Measurements from ENCODE around the gene CDH8. TPM values are rescaled to one million over a fixed set of nuclear protein-coding genes. Genes with fewer than 3 reads are reported as not detected.

CDH8 gene
- total RNA-seq, 1 experiment from 2014 or later = 5.7 TPM

- Histone ChIP-seq H3K79me2 (ENCODE audit: low read length) (0 out of 2 replicates have a peak, but pooled peaks cover 7% of the 10 kb centered on the region), H3K27ac (ENCODE audit: low read length) (no peak overlapping the region), H3K9me2 (replicated peaks; ENCODE audit: low read length) (no peaks in the 10 kb centered on the region), H3K4me3 (ENCODE audit: low read length) (no peak overlapping the region), H3F3A (ENCODE audit: low read length, unreplicated experiment) (no peaks in the 10 kb centered on the region), H3K4me1 (ENCODE audit: insufficient read depth, low read length) (peaks cover 11% of the 10 kb centered on the region), H4K20me1 (ENCODE audit: low read length) (no peaks in the 10 kb centered on the region), H2AFZ (ENCODE audit: low read length) (no peak overlapping the region), H3K9me3 (ENCODE audit: low read length) (no peaks in the 10 kb centered on the region), H3K36me3 (ENCODE audit: low read depth, low read length) (no peaks in the 10 kb centered on the region), H3K4me2 (ENCODE audit: low read length) (no peak overlapping the region), H3K9ac (ENCODE audit: low read length) (no peak overlapping the region), H3K27me3 (ENCODE audit: low read length) (no peaks in the 10 kb centered on the region)
- intact Hi-C loops (cut with micrococcal nuclease) = no loop called here
- TF ChIP-seq EZH2phosphoT487 (IDR thresholded peaks at IDR 0.05; ENCODE audit: borderline replicate concordance, low read length) = no peak
- TF ChIP-seq EZH2 (IDR thresholded peaks at IDR 0.05; ENCODE audit: low read length, unreplicated experiment) = no peak
- TF ChIP-seq CTCF (conservative IDR thresholded peaks at IDR 0.05; ENCODE audit: low read depth, low read length) = no peak
- ChIA-PET CTCF (no interaction called here), POLR2A (ENCODE audit: unreplicated experiment) (no interaction called here)
- no TSS peak for BruUV-seq (replicated peaks)
- no peak for DNase-seq
- no peak for ATAC-seq
Observed at GRCh38 chr16:61915569-61915968, 120.7 kb downstream of the CDH8 start.

GRCh38 chr16:61909074-61909473 lies 127.2 kb downstream of the CDH8 start:
- ATAC-seq (no peak), DNase-seq (no peak)
- H3K9me3 ChIP-seq (ENCODE audit: low read length) = no peaks in the 10 kb centered on the region
- no peaks in the 10 kb centered on the region for H3K79me2 ChIP-seq (ENCODE audit: low read length)
- no peaks in the 10 kb centered on the region for H3K9me2 ChIP-seq (replicated peaks; ENCODE audit: low read length)
- no peaks in the 10 kb centered on the region for H3K36me3 ChIP-seq (ENCODE audit: low read depth, low read length)
- TF ChIP-seq EZH2phosphoT487 (IDR thresholded peaks at IDR 0.05; ENCODE audit: borderline replicate concordance, low read length) (no peak), EZH2 (IDR thresholded peaks at IDR 0.05; ENCODE audit: low read length, unreplicated experiment) (no peak), CTCF (conservative IDR thresholded peaks at IDR 0.05; ENCODE audit: low read depth, low read length) (no peak)
- H3K4me2 ChIP-seq (ENCODE audit: low read length) = no peak overlapping the region
- H3K4me1 ChIP-seq (ENCODE audit: insufficient read depth, low read length) = no peaks in the 10 kb centered on the region
- H2AFZ ChIP-seq (ENCODE audit: low read length) = no peak overlapping the region
- no peak overlapping the region for H3K27ac ChIP-seq (ENCODE audit: low read length)
- CTCF ChIA-PET = no interaction called here
- H3K27me3 ChIP-seq (ENCODE audit: low read length) = no peaks in the 10 kb centered on the region
- H3K4me3 ChIP-seq (ENCODE audit: low read length) = no peak overlapping the region
- H4K20me1 ChIP-seq (ENCODE audit: low read length) = no peaks in the 10 kb centered on the region
- H3K9ac ChIP-seq (ENCODE audit: low read length) = no peak overlapping the region
- POLR2A ChIA-PET (ENCODE audit: unreplicated experiment) = no interaction called here
- no peaks in the 10 kb centered on the region for H3F3A ChIP-seq (ENCODE audit: low read length, unreplicated experiment)
- intact Hi-C loops (cut with micrococcal nuclease) = no loop called here
- no TSS peak for BruUV-seq (replicated peaks)

- intact Hi-C loops (cut with micrococcal nuclease) = no loop called here
- no peaks in the 10 kb centered on the region for H3F3A ChIP-seq (ENCODE audit: low read length, unreplicated experiment)
- H3K9me3 ChIP-seq (ENCODE audit: low read length) = no peaks in the 10 kb centered on the region
- H2AFZ ChIP-seq (ENCODE audit: low read length) = no peak overlapping the region
- BruUV-seq (replicated peaks) = no TSS peak
- TF ChIP-seq CTCF (conservative IDR thresholded peaks at IDR 0.05; ENCODE audit: low read depth, low read length) (no peak), EZH2 (IDR thresholded peaks at IDR 0.05; ENCODE audit: low read length, unreplicated experiment) (no peak), EZH2phosphoT487 (IDR thresholded peaks at IDR 0.05; ENCODE audit: borderline replicate concordance, low read length) (no peak)
- H3K4me2 ChIP-seq (ENCODE audit: low read length) = no peak overlapping the region
- H3K4me1 ChIP-seq (ENCODE audit: insufficient read depth, low read length) = no peaks in the 10 kb centered on the region
- H3K27ac ChIP-seq (ENCODE audit: low read length) = no peak overlapping the region
- no peaks in the 10 kb centered on the region for H4K20me1 ChIP-seq (ENCODE audit: low read length)
- H3K79me2 ChIP-seq (ENCODE audit: low read length) = no peaks in the 10 kb centered on the region
- DNase-seq (no peak), ATAC-seq (no peak)
- no peaks in the 10 kb centered on the region for H3K9me2 ChIP-seq (replicated peaks; ENCODE audit: low read length)
- ChIA-PET POLR2A (ENCODE audit: unreplicated experiment) (no interaction called here), CTCF (no interaction called here)
- H3K27me3 ChIP-seq (ENCODE audit: low read length) = no peaks in the 10 kb centered on the region
- H3K36me3 ChIP-seq (ENCODE audit: low read depth, low read length) = no peaks in the 10 kb centered on the region
- H3K4me3 ChIP-seq (ENCODE audit: low read length) = no peak overlapping the region
- no peak overlapping the region for H3K9ac ChIP-seq (ENCODE audit: low read length)
Observed at GRCh38 chr16:61908426-61908825, 127.8 kb downstream of the CDH8 start.

Measured in PC-3 (cell line).